Esophagus squamous epithelium (tissue), 4 donors: Measurements from ENCODE around the gene CACNA2D3.

Experiments used
- POLR2A ChIP-seq, 4 donors: fragments of 450-650 bp; IDR thresholded peaks; one replicate each; pipeline ENCODE4 v1.6.1; 2017; ENCODE audit warnings: antibody characterized with exemption in 4 of 4, mild to moderate bottlenecking in 4 of 4, moderate library complexity in 3 of 4
- TF ChIP-seq, protein P1 (sequence below), 6 experiments: fragments of 450-650 bp in 4 of 6; fragments of 200-600 bp in 2 of 6; sonication (generic) in 2 of 6; IDR thresholded peaks; one replicate each; pipeline ENCODE4 v1.5.1; 2016 to 2019; ENCODE audit warnings: antibody characterized with exemption in 6 of 6, mild to moderate bottlenecking in 4 of 6, moderate library complexity in 4 of 6

DNA sequence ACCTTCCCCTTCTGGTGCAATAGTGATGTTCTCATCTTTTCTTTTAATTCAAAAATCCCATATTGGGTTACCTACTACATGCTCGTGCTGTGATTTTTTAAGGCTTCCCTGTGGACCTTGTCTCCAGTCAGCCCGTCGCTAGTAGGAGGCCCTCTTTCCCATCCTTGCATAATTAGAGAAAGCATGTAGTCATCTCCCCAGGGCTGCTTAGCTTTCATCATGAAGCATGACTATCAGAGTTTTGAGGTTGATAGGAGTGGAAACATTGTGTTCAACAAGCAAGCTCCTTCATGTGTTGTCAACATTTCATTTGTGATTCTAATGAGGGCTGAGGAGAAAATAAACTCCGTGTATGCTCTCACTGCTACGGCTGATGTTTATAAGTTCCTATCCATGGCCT is 814.2 kb downstream of the CACNA2D3 start:
- TF ChIP-seq, protein P1, sequence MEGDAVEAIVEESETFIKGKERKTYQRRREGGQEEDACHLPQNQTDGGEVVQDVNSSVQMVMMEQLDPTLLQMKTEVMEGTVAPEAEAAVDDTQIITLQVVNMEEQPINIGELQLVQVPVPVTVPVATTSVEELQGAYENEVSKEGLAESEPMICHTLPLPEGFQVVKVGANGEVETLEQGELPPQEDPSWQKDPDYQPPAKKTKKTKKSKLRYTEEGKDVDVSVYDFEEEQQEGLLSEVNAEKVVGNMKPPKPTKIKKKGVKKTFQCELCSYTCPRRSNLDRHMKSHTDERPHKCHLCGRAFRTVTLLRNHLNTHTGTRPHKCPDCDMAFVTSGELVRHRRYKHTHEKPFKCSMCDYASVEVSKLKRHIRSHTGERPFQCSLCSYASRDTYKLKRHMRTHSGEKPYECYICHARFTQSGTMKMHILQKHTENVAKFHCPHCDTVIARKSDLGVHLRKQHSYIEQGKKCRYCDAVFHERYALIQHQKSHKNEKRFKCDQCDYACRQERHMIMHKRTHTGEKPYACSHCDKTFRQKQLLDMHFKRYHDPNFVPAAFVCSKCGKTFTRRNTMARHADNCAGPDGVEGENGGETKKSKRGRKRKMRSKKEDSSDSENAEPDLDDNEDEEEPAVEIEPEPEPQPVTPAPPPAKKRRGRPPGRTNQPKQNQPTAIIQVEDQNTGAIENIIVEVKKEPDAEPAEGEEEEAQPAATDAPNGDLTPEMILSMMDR (IDR thresholded peaks at IDR 0.05) = no peak
- no peak for TF ChIP-seq POLR2A (IDR thresholded peaks at IDR 0.05)
